HepG2 (cell line): Measurements from ENCODE around the gene UMPS. TPM values are rescaled to one million over a fixed set of nuclear protein-coding genes. Genes with fewer than 3 reads are reported as not detected.

Experiments
- BCL6 ChIP-seq: IDR thresholded peaks from 2 replicates; pipeline ENCODE4 v1.6.1; 2016; ENCODE audit warnings: missing genetic modification reagents, missing compliant biosample characterization
- CBX5 ChIP-seq: sonication (generic); formaldehyde crosslinking; IDR thresholded peaks from 2 replicates; pipeline ENCODE4 v1.4.0; 2020; ENCODE audit warnings: missing genetic modification reagents, borderline replicate concordance
- FOXA1 ChIP-seq, 2 experiments: fragments of 450-650 bp in 1 of 2; sonication (generic) in 1 of 2; formaldehyde crosslinking in 1 of 2; IDR thresholded peaks; 2 replicates each; pipeline versions ENCODE4 v1.4.0 to v1.6.1; 2016 to 2020; ENCODE audit warnings: missing genetic modification reagents in 1 of 2
- FOXO1 ChIP-seq: sonication (generic); formaldehyde crosslinking; IDR thresholded peaks from 2 replicates; pipeline ENCODE4 v1.4.0; 2020; ENCODE audit warnings: missing genetic modification reagents
- GATAD2A ChIP-seq: IDR thresholded peaks from 2 replicates; pipeline ENCODE4 v1.6.1; 2016
- HDAC2 ChIP-seq: sonication (generic); formaldehyde crosslinking; IDR thresholded peaks from 2 replicates; pipeline ENCODE4 v1.4.0; 2020; ENCODE audit warnings: missing genetic modification reagents
- HDAC6 ChIP-seq: fragments of 200-600 bp; sonication (generic); IDR thresholded peaks from 2 replicates; pipeline ENCODE4 v1.7.0; 2017; ENCODE audit warnings: mild to moderate bottlenecking, antibody characterized with exemption, low read length, low read depth
- HNF4A ChIP-seq: sonication (generic); formaldehyde crosslinking; IDR thresholded peaks from 2 replicates; pipeline ENCODE4 v1.4.0; 2020; ENCODE audit warnings: missing genetic modification reagents
- JUND ChIP-seq: sonication (generic); formaldehyde crosslinking; IDR thresholded peaks from 2 replicates; pipeline ENCODE4 v1.8.0; 2022; ENCODE audit warnings: mild to moderate bottlenecking, missing genetic modification reagents
- KDM6A ChIP-seq: IDR thresholded peaks from 2 replicates; pipeline ENCODE4 v1.6.1; 2016; ENCODE audit warnings: low read depth
- LCORL ChIP-seq, 2 experiments: fragments of 450-650 bp in 1 of 2; sonication (generic) in 1 of 2; formaldehyde crosslinking in 1 of 2; IDR thresholded peaks; 2 replicates each; pipeline versions ENCODE4 v1.5.0 to v1.6.1; 2017 to 2020; ENCODE audit warnings: antibody characterized with exemption in 1 of 2, missing genetic modification reagents in 1 of 2
- MXI1 ChIP-seq: IDR thresholded peaks from 3 replicates; pipeline ENCODE4 v1.6.1; 2012; ENCODE audit warnings: low read depth, low read length, inconsistent platforms, borderline replicate concordance
- NCOA2 ChIP-seq: sonication (generic); formaldehyde crosslinking; IDR thresholded peaks from 2 replicates; pipeline ENCODE4 v1.8.0; 2022; ENCODE audit warnings: inconsistent platforms
- RARA ChIP-seq: IDR thresholded peaks from 2 replicates; pipeline ENCODE4 v1.6.1; 2016; ENCODE audit warnings: missing genetic modification reagents, missing compliant biosample characterization
- RBAK ChIP-seq: sonication (generic); formaldehyde crosslinking; IDR thresholded peaks from 2 replicates; pipeline ENCODE4 v1.5.1; 2020; ENCODE audit warnings: mild to moderate bottlenecking, missing genetic modification reagents
- SIN3A ChIP-seq: IDR thresholded peaks from 2 replicates; pipeline ENCODE4 v1.6.1; 2011; ENCODE audit warnings: low read depth, mild to moderate bottlenecking, control low read depth, low read length, borderline replicate concordance
- SOX5 ChIP-seq: IDR thresholded peaks from 2 replicates; pipeline ENCODE4 v1.6.1; 2016; ENCODE audit warnings: borderline replicate concordance
- SOX6 ChIP-seq, 2 experiments: fragments of 450-650 bp in 1 of 2; sonication (generic) in 1 of 2; formaldehyde crosslinking in 1 of 2; IDR thresholded peaks; 2 replicates each; pipeline versions ENCODE4 v1.4.0 to v1.6.1; 2017 to 2020; ENCODE audit warnings: antibody characterized with exemption in 1 of 2, mild to moderate bottlenecking in 1 of 2, missing genetic modification reagents in 1 of 2
- SP1 ChIP-seq, 2 experiments: fragments of 450-650 bp in 1 of 2; sonication (generic) in 1 of 2; formaldehyde crosslinking in 1 of 2; IDR thresholded peaks; 2 replicates each; pipeline versions ENCODE4 v1.4.0 to v1.6.1; 2016 to 2020; ENCODE audit warnings: missing genetic modification reagents in 1 of 2
- SP5 ChIP-seq: IDR thresholded peaks from 2 replicates; pipeline ENCODE4 v1.6.1; 2016; ENCODE audit warnings: low read depth, borderline replicate concordance
- TARDBP ChIP-seq: sonication (generic); formaldehyde crosslinking; IDR thresholded peaks from 2 replicates; pipeline ENCODE4 v1.8.0; 2022; ENCODE audit warnings: mild to moderate bottlenecking, missing genetic modification reagents
- ZBTB7A ChIP-seq: sonication (generic); formaldehyde crosslinking; IDR thresholded peaks from 2 replicates; pipeline ENCODE4 v1.8.0; 2022; ENCODE audit warnings: mild to moderate bottlenecking, missing genetic modification reagents
- ZC3H4 ChIP-seq: sonication (generic); formaldehyde crosslinking; IDR thresholded peaks from 2 replicates; pipeline ENCODE4 v1.4.0; 2020; ENCODE audit warnings: missing genetic modification reagents, borderline replicate concordance
- ZNF3 ChIP-seq: IDR thresholded peaks from 2 replicates; pipeline ENCODE4 v1.7.0; 2017; ENCODE audit warnings: inconsistent platforms
- ZNF30 ChIP-seq: sonication (generic); formaldehyde crosslinking; IDR thresholded peaks from 2 replicates; pipeline ENCODE4 v1.5.0; 2020; ENCODE audit warnings: mild to moderate bottlenecking, missing genetic modification reagents
- ZNF614 ChIP-seq: IDR thresholded peaks from 2 replicates; pipeline ENCODE4 v1.6.1; 2018; ENCODE audit warnings: missing biosample characterization, missing genetic modification reagents, inconsistent platforms, borderline replicate concordance
- ZNF775 ChIP-seq: sonication (generic); formaldehyde crosslinking; IDR thresholded peaks from 2 replicates; pipeline ENCODE4 v1.4.0; 2020; ENCODE audit warnings: missing genetic modification reagents, mild to moderate bottlenecking, moderate library complexity, borderline replicate concordance
- ZNF780A ChIP-seq: sonication (generic); formaldehyde crosslinking; IDR thresholded peaks from 2 replicates; pipeline ENCODE4 v1.8.0; 2022; ENCODE audit warnings: mild to moderate bottlenecking, missing genetic modification reagents, moderate library complexity
- polyA plus RNA-seq, 8 experiments: library from polyadenylated mRNA; depleted of rRNA in 3 of 8; stranded (reverse) in 7 of 8; unstranded in 1 of 8; fragments of >200 nt; fragmentation: Illumina TruSeq in 4 of 8; extraction: Trizol in 4 of 8; gene quantifications; 2 replicates each; pipeline versions ENCODE4 v1.2.1 to v1.2.3, GENCODE V29; 2011 to 2016; ENCODE audit warnings: low read depth in 4 of 8, missing spikeins in 1 of 8, mixed read lengths in 1 of 8; ENCODE audit not compliant: insufficient read depth in 1 of 8
- total RNA-seq, 5 experiments: library from RNA; depleted of rRNA; stranded (reverse); fragments of >200 nt; fragmentation: Illumina TruSeq; extraction: Trizol; gene quantifications; 2 replicates each; pipeline ENCODE4 v1.2.3, GENCODE V29; 2016; ENCODE audit warnings: low read depth in 1 of 5
- TF ChIP-seq, protein P1 (sequence below): sonication (generic); formaldehyde crosslinking; IDR thresholded peaks from 2 replicates; pipeline ENCODE4 v1.9.0; 2021; ENCODE audit warnings: missing genetic modification reagents, borderline replicate concordance
- TF ChIP-seq, protein P2 (sequence below): sonication (generic); formaldehyde crosslinking; IDR thresholded peaks from 2 replicates; pipeline ENCODE4 v1.8.0; 2022; ENCODE audit warnings: missing genetic modification reagents, low read depth, mild to moderate bottlenecking, borderline replicate concordance
- TF ChIP-seq, protein P3 (sequence below): IDR thresholded peaks from 2 replicates; pipeline ENCODE4 v1.6.1; 2016; ENCODE audit warnings: mild to moderate bottlenecking

Gene UMPS
- total and polyA plus RNA-seq, 2 of the 13 experiments (the other 11 are each of a cell fraction or from before 2014, with no cell fraction given), result 52.7 to 74.2 TPM

DNA sequence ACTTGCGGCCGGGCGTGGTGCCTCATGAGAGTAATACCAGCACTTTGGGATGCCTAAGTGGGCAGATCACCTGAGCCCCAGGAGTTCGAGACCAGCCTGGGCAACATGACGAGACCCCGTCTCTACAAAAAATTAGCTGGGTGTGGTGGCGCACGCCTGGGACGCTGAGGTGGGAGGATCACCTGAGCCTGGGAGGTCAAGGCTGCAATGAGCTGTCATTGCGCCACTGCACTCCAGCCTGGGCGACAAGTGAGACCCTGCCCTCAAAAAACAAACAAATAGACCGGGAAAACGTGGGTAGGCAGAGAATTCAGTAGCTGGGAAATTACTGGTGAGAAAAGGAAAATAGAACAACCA lies 667 bp downstream of the UMPS start (continued):
- TF ChIP-seq SOX6 (IDR thresholded peaks at IDR 0.05) (no peak), SOX6 (CRISPR knock-in tag; IDR thresholded peaks at IDR 0.05) (peak; percentile 52), FOXO1 (peak; percentile 69; the same call in 1 of the 2 replicates), NCOA2 (CRISPR knock-in tag) (peak; percentile 33; the same call in 1 of the 2 replicates), JUND (CRISPR knock-in tag) (0 out of 2 replicates have a peak, but pooled peaks have one; percentile 24), RBAK (CRISPR knock-in tag) (peak; percentile 86), CBX5 (CRISPR knock-in tag) (peak; percentile 70; the same call in 1 of the 2 replicates), HDAC6 (no peak), MXI1 (peak; percentile 84), BCL6 (peak; percentile 64; the same call in 1 of the 2 replicates), ZC3H4 (CRISPR knock-in tag) (no peak), HDAC2 (CRISPR knock-in tag) (peak; percentile 77), ZNF775 (CRISPR knock-in tag) (no peak), ZBTB7A (CRISPR knock-in tag) (peak; percentile 80), HNF4A (peak; percentile 63), TARDBP (CRISPR knock-in tag) (peak; percentile 45; the same call in 1 of the 2 replicates), FOXA1 (IDR thresholded peaks at IDR 0.05) (no peak), FOXA1 (CRISPR knock-in tag; IDR thresholded peaks at IDR 0.05) (0 out of 2 replicates have a peak, but pooled peaks have one; percentile 26), ZNF780A (CRISPR knock-in tag) (no peak), SIN3A (peak; percentile 67; the same call in 1 of the 2 replicates), GATAD2A (CRISPR knock-in tag) (peak; percentile 67), LCORL (IDR thresholded peaks at IDR 0.05) (no peak), LCORL (CRISPR knock-in tag; IDR thresholded peaks at IDR 0.05) (peak; percentile 61; the same call in 1 of the 2 replicates), SOX5 (CRISPR knock-in tag) (peak; percentile 38; the same call in 1 of the 2 replicates), KDM6A (0 out of 2 replicates have a peak, but pooled peaks have one; percentile 24), RARA (CRISPR knock-in tag) (peak; percentile 89), ZNF614 (CRISPR knock-in tag) (0 out of 2 replicates have a peak, but pooled peaks have one; percentile 3), SP1 (IDR thresholded peaks at IDR 0.05) (no peak), SP1 (CRISPR knock-in tag; IDR thresholded peaks at IDR 0.05) (0 out of 2 replicates have a peak, but pooled peaks have one; percentile 18), ZNF30 (CRISPR knock-in tag) (no peak), SP5 (peak; percentile 41; the same call in 1 of the 2 replicates), ZNF3 (CRISPR knock-in tag) (peak; percentile 36; the same call in 1 of the 2 replicates)
- TF ChIP-seq, protein P1, sequence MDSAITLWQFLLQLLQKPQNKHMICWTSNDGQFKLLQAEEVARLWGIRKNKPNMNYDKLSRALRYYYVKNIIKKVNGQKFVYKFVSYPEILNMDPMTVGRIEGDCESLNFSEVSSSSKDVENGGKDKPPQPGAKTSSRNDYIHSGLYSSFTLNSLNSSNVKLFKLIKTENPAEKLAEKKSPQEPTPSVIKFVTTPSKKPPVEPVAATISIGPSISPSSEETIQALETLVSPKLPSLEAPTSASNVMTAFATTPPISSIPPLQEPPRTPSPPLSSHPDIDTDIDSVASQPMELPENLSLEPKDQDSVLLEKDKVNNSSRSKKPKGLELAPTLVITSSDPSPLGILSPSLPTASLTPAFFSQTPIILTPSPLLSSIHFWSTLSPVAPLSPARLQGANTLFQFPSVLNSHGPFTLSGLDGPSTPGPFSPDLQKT, result no peak
- TF ChIP-seq, protein P2, sequence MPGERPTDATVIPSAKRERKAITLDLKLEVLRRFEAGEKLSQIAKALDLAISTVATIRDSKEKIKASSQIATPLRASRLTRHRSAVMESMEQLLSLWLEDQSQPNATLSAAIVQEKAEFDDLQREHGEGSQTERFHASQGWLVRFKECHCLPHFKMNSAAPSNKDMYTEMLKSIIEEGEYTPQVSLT, result no peak
- TF ChIP-seq, protein P3, sequence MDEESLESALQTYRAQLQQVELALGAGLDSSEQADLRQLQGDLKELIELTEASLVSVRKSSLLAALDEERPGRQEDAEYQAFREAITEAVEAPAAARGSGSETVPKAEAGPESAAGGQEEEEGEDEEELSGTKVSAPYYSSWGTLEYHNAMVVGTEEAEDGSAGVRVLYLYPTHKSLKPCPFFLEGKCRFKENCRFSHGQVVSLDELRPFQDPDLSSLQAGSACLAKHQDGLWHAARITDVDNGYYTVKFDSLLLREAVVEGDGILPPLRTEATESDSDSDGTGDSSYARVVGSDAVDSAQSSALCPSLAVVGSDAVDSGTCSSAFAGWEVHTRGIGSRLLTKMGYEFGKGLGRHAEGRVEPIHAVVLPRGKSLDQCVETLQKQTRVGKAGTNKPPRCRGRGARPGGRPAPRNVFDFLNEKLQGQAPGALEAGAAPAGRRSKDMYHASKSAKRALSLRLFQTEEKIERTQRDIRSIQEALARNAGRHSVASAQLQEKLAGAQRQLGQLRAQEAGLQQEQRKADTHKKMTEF, result peak; percentile 27; the same call in 1 of the 2 replicates
